GM12801 (cell line): Measurements from ENCODE around the gene ACP7.

Experiments used
- TF ChIP-seq, protein P1 (sequence below): IDR thresholded peaks from one replicate; pipeline ENCODE4 v1.5.1; 2011; ENCODE audit warnings: control low read depth; ENCODE audit not compliant: insufficient read length; ENCODE audit errors: extremely low read depth

The ACP7 gene

DNA sequence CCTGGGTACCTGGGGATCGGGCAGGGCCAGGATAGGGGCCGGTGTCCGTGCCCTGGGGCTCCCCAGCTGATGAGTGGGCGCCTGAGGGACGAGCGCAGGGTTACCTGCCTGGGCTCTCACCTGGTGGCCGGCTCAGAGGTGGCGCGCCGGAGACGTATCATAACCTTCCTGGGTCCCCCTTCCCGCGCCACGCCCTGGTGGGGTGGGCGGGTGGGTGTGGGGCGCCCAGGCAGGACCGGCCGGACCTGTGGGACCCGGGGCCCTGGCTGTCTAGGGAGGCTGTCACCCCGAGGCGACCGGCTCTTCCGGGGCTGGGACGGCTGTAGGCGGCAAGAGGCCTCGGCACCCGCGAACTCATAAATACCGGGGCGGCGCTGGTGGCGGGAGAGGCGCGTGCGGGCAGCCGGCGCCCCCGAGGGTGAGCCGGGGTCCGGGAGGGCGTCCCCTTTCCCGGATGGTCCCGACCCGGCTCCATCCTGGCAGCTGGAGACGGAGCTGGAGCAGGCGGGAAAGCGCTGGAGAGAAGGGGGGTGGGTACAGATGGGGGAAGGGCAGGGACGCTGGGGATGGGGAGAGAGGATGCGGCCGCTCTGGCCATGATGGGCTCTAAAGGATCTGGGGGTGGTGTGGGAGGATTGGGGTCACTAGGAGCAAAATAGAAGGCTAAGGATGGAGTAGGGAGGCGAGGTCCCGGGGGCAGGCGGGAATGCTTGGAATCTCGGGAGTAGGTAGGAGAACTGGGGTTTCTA lies at the start of gene ACP7:
Gene ACP7 (plus strand): TSS at position 386 of the 749 bp plus-strand sequence. CDS start 902 bp downstream, outside the sequence.
- TF ChIP-seq, protein P1, sequence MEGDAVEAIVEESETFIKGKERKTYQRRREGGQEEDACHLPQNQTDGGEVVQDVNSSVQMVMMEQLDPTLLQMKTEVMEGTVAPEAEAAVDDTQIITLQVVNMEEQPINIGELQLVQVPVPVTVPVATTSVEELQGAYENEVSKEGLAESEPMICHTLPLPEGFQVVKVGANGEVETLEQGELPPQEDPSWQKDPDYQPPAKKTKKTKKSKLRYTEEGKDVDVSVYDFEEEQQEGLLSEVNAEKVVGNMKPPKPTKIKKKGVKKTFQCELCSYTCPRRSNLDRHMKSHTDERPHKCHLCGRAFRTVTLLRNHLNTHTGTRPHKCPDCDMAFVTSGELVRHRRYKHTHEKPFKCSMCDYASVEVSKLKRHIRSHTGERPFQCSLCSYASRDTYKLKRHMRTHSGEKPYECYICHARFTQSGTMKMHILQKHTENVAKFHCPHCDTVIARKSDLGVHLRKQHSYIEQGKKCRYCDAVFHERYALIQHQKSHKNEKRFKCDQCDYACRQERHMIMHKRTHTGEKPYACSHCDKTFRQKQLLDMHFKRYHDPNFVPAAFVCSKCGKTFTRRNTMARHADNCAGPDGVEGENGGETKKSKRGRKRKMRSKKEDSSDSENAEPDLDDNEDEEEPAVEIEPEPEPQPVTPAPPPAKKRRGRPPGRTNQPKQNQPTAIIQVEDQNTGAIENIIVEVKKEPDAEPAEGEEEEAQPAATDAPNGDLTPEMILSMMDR: no peak

GRCh38 chr19:39036581-39036980 lies 47.6 kb upstream of the ACP7 start:
- TF ChIP-seq, protein P1: no peak

- TF ChIP-seq, protein P1: no peak
Measured at GRCh38 chr19:39037194-39037593, 47.0 kb upstream of the ACP7 start.

GRCh38 chr19:39038098-39038497 lies 46.1 kb upstream of the ACP7 start:
- TF ChIP-seq, protein P1: no peak

DNA sequence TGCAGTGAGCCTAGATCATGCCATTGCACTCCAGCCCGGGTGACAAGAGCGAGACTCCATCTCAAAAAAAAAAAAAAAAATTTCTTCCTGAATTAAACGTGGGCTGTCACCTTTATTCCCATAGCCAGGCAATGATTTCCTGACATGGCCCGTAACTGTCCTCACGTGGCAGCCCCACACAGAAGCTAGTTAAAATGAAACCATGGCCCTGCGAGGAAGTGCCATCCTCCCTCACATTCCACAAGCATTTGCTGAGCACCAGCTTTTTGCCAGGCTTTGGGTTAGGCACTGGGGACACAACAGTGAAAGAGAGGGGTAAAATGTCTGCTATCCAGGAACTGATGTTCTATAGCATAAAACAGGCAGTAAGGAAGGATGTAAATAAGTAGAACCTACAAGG lies 38.7 kb upstream of the ACP7 start:
- TF ChIP-seq, protein P1: no peak

GRCh38 chr19:39046037-39046821 lies 37.9 kb upstream of the ACP7 start:
- TF ChIP-seq, protein P1: no peak

- TF ChIP-seq, protein P1: no peak
Measured at GRCh38 chr19:39047073-39047472, 37.1 kb upstream of the ACP7 start.
